HEK293T (cell line): ENCODE measurements around the gene NT5M.

Experiments
- ARNT ChIP-seq: fragments of 450-650 bp; IDR thresholded peaks from 2 replicates; pipeline ENCODE4 v1.6.1; 2017; ENCODE audit warnings: mild to moderate bottlenecking
- BHLHE40 ChIP-seq: fragments of 450-650 bp; IDR thresholded peaks from 2 replicates; pipeline ENCODE4 v1.6.1; 2016; ENCODE audit warnings: mild to moderate bottlenecking, moderate library complexity, borderline replicate concordance
- ELF4 ChIP-seq: fragments of 450-650 bp; IDR thresholded peaks from 2 replicates; pipeline ENCODE4 v1.6.1; 2017; ENCODE audit warnings: antibody characterized with exemption
- FOXA1 ChIP-seq: fragments of 450-650 bp; IDR thresholded peaks from 2 replicates; pipeline ENCODE4 v1.6.1; 2016; ENCODE audit warnings: mild to moderate bottlenecking
- FOXK2 ChIP-seq: fragments of 450-650 bp; IDR thresholded peaks from 2 replicates; pipeline ENCODE4 v1.6.1; 2016; ENCODE audit warnings: mild to moderate bottlenecking
- FOXM1 ChIP-seq: fragments of 450-650 bp; IDR thresholded peaks from 2 replicates; pipeline ENCODE4 v1.6.1; 2017; ENCODE audit warnings: mild to moderate bottlenecking, borderline replicate concordance
- L3MBTL2 ChIP-seq: fragments of 450-650 bp; conservative IDR thresholded peaks from 2 replicates; pipeline ENCODE4 v1.6.1; 2016; ENCODE audit warnings: mild to moderate bottlenecking
- NFRKB ChIP-seq: fragments of 450-650 bp; IDR thresholded peaks from 2 replicates; pipeline ENCODE4 v1.6.1; 2016; ENCODE audit warnings: mild to moderate bottlenecking, moderate library complexity
- SP1 ChIP-seq: fragments of 450-650 bp; IDR thresholded peaks from 2 replicates; pipeline ENCODE4 v1.6.1; 2017
- SUZ12 ChIP-seq: fragments of 450-650 bp; IDR thresholded peaks from 2 replicates; pipeline ENCODE4 v1.6.1; 2016; ENCODE audit warnings: mild to moderate bottlenecking
- TARDBP ChIP-seq: fragments of 450-650 bp; IDR thresholded peaks from 2 replicates; pipeline ENCODE4 v1.6.1; 2016
- ZNF384 ChIP-seq: fragments of 450-650 bp; IDR thresholded peaks from 2 replicates; pipeline ENCODE4 v1.6.1; 2016
- TF ChIP-seq, protein P1 (sequence below): fragments of 450-650 bp; IDR thresholded peaks from 2 replicates; pipeline ENCODE4 v1.6.1; 2016

DNA sequence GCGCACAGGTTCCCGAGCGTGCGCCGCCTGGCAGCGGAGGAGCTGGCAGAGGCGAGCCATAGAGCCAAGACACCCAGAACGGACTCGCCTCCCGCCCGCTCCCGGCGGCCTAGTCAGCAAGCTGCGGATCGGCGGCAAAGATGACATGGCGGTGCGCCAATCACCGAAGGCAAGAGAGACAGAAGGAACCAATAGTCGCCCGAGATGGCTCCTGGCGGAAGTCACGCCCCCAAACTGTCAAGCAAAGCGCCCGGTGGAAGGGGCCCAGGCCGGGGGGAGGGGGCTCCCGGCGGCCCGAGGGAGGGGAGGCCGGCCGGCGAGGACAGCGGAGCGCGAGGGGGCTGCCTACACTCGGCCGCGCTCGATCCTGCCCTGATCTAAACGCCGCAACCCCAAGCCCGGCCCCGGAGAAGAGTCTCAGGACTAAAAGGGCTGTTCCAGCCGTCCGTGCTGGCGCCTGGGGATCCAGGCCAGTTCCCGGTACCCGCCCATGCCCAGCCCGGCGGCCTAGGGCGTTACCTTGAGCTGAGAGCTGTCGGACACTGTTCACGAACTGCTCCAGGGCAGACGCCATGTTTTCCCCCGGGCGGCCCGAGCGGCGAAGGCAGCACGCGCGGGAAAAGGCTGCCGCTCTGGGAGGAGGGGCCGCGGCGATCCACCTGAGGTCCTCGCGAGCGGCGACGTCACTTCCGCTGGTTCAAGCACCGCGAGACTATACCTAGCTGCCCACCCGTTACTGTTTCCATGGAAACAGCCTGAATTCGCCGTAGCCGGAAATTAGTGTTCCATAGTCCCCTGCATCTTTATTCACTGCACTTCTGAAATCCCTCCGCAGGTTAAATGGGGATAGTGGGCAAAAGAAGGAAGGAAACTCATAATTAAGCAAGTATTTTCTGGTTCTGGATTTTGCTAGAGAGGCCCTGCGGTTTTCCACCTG, 22.3 kb upstream of the NT5M start, which contains the start of gene COPS3:
- no peak for TF ChIP-seq SP1
- peak; percentile 52; the same call in 1 of the 2 replicates for TF ChIP-seq NFRKB
- no peak for TF ChIP-seq FOXM1
- TF ChIP-seq ARNT = no peak
- TF ChIP-seq SUZ12 = no peak
- peak; percentile 71; the same call in 1 of the 2 replicates for TF ChIP-seq ELF4
- TF ChIP-seq FOXK2 = no peak
- no peak for TF ChIP-seq BHLHE40
- TF ChIP-seq, protein P1, sequence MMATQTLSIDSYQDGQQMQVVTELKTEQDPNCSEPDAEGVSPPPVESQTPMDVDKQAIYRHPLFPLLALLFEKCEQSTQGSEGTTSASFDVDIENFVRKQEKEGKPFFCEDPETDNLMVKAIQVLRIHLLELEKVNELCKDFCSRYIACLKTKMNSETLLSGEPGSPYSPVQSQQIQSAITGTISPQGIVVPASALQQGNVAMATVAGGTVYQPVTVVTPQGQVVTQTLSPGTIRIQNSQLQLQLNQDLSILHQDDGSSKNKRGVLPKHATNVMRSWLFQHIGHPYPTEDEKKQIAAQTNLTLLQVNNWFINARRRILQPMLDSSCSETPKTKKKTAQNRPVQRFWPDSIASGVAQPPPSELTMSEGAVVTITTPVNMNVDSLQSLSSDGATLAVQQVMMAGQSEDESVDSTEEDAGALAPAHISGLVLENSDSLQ = peak; percentile 99
- no peak for TF ChIP-seq TARDBP
- peak; percentile 96 for TF ChIP-seq L3MBTL2
- no peak for TF ChIP-seq FOXA1
- TF ChIP-seq ZNF384 = no peak
